Fibroblast of skin of left quadriceps (primary cell): ENCODE data around the gene ARFRP1.

Source experiments
- DNase-seq, 2 experiments: peaks; one replicate each; pipeline ENCODE4 v3.0.0-alpha.2; 2013; ENCODE audit warnings: low read depth in 2 of 2

The ARFRP1 gene

DNA sequence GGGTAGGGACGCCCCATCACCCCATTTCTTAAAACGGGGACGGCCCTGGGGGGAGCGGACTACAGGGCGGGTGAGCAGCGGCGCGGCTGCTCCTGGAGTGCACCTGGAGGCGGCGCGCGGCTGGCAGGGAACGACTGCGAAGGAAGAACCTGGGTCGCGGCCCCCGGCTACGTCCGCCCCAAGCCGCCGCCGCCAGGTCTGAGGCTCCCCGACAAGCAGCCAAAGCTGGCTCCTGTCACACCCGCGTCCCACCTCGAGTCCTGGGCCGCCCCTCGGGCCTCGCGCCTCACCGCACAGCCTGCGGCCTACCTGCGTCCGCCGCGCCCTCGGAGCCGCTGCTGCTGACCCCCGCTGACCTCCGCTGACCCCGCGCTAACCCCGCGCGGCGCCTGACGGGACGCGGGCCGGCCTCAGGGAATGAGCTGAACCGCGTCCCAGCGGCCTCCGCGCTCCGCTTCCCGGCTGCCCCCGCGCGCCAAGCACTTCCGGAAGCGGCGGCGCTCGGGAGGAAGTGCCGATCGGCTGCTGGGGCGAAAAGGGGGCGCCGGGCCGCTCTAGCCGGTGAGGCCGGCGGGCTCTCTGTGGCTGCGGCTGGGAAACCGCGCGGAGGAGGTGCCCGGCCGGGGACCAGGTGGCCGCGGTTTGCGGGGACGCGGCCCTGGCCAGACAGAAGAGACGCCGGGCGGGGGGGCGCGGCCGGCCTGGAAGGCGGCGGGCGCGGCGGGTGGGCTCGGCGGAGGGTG lies at the start of gene ARFRP1, which contains the start of gene ZGPAT:
Gene ARFRP1 (minus strand): TSS at position 419 of the 743 bp plus-strand sequence. CDS start 885 bp downstream, outside the sequence.
Gene ZGPAT (plus strand): TSS at position 482 of the 743 bp plus-strand sequence. CDS start 542 bp downstream, outside the sequence.
- peak; percentile 40 to 43 for DNase-seq

DNA sequence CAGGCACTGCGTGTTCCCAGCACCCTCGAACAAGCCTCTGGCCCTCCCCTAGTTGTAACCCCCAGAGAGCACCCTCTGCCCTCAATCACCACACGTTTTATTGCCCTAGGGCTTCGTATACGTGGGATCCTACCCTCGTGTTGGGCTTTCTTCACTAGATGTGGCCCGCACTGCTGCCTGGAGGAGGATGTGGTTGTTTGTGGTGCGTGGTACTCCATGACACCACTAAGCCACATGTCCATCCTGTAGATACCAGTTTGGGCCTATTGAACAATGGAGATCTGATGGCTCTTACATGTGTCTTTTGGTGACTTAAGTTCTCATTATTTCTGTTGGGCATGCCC lies 48.8 kb upstream of the ARFRP1 start:
- no peak for DNase-seq

- no peak for DNase-seq
These were observed 48.3 kb upstream of the ARFRP1 start for GRCh38 chr20:63755933-63756647.

- DNase-seq: no peak
These were observed 46.2 kb upstream of the ARFRP1 start for GRCh38 chr20:63754008-63754407.

DNA sequence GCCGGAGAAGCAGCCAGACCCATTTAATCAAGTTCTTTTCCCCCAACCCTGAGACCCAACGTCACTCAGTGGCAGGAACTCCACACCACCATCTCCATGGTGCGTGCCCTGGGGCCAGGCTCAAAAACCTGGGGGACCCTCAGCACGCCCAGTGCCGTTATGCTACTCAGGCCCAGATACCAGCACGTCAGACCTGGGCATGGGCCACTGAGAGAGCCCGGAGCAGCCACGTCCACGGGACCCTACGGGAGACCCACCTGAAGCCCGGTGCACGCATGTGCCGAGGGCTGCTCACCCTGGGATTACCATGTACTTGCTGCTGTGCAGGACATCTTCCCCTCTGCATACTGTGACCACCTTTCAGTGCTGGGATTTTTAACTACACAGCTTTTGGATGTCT lies 45.6 kb upstream of the ARFRP1 start:
- DNase-seq: no peak

- DNase-seq: no peak
These were observed 44.8 kb upstream of the ARFRP1 start for GRCh38 chr20:63752411-63753101.

DNA sequence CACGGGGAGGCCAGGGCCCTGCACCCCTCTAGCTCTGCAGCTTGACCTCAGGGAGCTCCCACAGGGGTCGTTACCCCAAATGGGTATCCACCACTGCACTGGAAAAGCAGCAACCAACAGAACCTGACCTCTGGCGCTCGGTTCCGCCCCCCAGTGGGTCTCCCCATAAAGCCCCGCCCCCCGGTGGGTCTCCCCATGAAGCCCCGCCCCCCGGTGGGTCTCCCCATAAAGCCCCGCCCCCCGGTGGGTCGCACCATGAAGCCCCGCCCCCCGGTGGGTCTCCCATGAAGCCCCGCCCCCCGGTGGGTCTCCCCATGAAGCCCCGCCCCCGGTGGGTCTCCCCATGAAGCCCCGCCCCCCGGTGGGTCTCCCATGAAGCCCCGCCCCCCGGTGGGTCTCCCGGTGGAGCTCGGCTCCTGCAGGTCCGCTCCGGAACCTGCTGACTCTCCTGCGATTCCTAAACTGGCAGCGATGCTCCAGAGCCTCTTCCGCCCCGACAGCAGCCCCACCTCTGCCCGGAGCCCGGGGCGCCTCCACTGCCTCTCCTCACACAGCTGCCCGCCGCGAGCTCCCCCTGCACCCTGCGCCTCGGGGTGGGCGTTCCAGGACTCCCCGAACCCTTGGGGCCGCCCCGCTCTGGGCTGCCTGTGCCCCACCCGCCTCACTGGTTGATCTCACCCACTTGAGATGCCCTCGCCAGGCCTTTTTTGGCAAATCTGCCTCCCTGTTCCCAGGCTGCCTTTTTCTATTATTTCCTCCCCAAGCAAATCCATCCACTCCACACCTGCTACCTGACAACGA lies 43.9 kb upstream of the ARFRP1 start:
- no peak for DNase-seq

GRCh38 chr20:63750807-63751470 lies 43.2 kb upstream of the ARFRP1 start:
- DNase-seq: no peak

GRCh38 chr20:63749597-63750508 lies 42.1 kb upstream of the ARFRP1 start:
- no peak for DNase-seq

GRCh38 chr20:63748934-63749270 lies 41.1 kb upstream of the ARFRP1 start:
- DNase-seq: no peak

- DNase-seq: no peak
These were observed 40.5 kb upstream of the ARFRP1 start for GRCh38 chr20:63748070-63748933.

GRCh38 chr20:63747622-63748069 lies 39.9 kb upstream of the ARFRP1 start:
- DNase-seq: no peak

GRCh38 chr20:63746751-63747315 lies 39.1 kb upstream of the ARFRP1 start:
- no peak for DNase-seq

DNA sequence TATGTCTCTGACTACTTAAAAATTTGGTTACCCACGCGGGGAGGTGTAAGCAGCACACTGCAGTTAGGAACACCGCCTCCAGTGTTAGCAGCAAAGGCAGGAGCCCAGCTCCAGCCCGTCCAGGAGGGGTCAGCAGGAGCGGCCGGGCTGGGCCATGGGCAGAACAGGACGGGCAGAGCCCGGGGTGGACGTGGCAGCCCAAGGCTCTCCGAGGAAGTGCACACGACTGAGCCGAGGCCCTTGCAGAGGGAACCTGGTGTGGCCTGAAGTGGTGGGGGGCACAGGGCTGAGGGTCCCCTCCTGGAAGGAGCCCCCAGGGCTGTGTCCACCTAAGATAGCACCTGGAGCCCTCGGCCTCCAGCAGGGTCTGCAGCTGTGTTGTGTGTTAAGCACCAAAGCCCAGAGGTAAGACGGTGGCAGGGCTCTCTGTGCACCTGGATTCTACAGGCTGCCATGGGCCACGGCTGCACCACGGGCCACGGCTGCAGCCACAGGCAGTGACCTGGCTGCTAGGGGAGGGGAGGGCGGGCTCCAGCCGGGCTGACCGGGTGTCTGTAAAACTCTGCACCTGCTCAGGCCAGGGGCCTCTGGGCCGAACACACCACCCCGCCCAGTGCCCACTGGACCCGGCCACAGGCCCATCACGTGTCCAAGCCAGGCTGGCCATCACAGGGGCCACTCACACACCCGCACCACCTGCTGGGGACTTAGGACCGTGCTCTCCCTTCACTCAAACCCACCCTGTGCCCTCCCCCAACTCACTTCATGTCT lies 38.4 kb upstream of the ARFRP1 start:
- DNase-seq: no peak

DNA sequence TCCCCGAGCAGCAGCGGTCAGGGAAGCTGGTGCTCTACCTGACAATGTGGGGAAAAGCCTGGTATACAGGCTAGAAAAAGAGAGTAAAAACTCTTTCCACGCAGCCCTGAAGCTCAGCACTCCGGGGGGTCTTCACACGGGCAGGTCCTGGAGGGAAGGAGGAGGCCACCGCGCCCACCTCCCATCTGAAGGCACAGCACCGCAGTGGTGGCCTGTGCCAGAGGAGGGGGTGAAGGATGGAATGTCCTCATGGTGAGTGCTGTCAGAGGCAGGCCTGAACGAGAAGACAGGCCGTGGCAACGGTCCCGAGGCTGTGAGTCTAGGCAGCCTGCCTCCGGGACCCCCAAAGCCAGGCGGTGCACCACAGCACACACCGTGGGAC lies 37.6 kb upstream of the ARFRP1 start:
- no peak for DNase-seq

GRCh38 chr20:63744574-63745423 lies 37.0 kb upstream of the ARFRP1 start:
- no peak for DNase-seq

- DNase-seq: no peak
These were observed 36.4 kb upstream of the ARFRP1 start for GRCh38 chr20:63744158-63744557.
